Choroid plexus epithelial cell (primary cell): Measurements from ENCODE around the gene LNX1.
A peak's percentile ranks its signal among the peaks of the same experiment; 100 is the strongest.

Source experiments
- DNase-seq: peaks from one replicate; pipeline ENCODE4 v3.0.0-alpha.2; 2010; ENCODE audit warnings: low read depth
- H3K4me3 ChIP-seq: 2 replicates; pipeline ENCODE4 v1.5.1; 2011; ENCODE audit warnings: low read depth, mild to moderate bottlenecking, control low read depth, low read length, moderate library complexity
- TF ChIP-seq, protein P1 (sequence below): conservative IDR thresholded peaks from 2 replicates; pipeline ENCODE4 v1.5.1; 2011; ENCODE audit warnings: low read depth, mild to moderate bottlenecking, control low read depth, inconsistent platforms, low read length, moderate library complexity

The LNX1 gene

DNA sequence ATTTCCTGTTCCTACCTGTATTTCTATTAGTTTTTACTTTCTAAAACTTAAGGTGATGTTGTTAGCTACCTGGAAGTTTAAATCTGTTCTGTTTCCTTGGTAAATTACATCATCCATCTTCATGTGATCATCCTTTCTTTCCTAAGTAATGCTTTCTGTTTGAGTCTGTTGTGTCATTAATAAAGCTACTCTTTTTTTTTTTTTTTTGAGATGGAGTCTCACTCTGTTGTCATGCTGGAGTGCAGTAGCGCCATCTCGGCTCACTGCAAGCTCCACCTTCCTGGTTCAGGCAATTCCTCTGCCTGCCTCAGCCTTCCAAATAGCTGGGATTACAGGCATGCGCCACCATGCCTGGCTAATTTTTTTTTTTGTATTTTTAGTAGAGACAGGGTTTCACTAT is 140.5 kb downstream of the LNX1 start:
- DNase-seq: peak; percentile 52
- no peak overlapping the region for H3K4me3 ChIP-seq
- TF ChIP-seq, protein P1, sequence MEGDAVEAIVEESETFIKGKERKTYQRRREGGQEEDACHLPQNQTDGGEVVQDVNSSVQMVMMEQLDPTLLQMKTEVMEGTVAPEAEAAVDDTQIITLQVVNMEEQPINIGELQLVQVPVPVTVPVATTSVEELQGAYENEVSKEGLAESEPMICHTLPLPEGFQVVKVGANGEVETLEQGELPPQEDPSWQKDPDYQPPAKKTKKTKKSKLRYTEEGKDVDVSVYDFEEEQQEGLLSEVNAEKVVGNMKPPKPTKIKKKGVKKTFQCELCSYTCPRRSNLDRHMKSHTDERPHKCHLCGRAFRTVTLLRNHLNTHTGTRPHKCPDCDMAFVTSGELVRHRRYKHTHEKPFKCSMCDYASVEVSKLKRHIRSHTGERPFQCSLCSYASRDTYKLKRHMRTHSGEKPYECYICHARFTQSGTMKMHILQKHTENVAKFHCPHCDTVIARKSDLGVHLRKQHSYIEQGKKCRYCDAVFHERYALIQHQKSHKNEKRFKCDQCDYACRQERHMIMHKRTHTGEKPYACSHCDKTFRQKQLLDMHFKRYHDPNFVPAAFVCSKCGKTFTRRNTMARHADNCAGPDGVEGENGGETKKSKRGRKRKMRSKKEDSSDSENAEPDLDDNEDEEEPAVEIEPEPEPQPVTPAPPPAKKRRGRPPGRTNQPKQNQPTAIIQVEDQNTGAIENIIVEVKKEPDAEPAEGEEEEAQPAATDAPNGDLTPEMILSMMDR: no peak

DNA sequence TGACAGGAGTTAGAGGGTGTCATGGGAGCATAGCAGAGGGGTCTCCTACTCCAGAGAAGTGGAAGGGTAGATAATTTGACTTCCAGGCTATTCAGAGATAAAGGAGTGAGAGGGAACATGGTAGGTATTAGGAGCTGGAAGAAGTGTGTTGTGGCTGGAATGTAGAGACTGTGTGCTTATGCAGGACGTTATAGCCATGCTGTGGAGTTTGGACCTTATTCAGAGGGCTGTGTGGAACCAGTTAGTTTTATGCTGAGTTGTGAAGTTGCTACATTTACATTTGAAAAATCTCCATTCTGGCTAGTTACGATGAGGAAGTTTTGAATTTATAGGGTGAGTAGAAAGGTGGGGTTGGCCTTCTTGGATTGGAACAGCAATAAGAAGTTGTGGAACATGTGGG is 146.3 kb downstream of the LNX1 start:
- H3K4me3 ChIP-seq: no peak overlapping the region
- TF ChIP-seq, protein P1: no peak
- DNase-seq: no peak

DNA sequence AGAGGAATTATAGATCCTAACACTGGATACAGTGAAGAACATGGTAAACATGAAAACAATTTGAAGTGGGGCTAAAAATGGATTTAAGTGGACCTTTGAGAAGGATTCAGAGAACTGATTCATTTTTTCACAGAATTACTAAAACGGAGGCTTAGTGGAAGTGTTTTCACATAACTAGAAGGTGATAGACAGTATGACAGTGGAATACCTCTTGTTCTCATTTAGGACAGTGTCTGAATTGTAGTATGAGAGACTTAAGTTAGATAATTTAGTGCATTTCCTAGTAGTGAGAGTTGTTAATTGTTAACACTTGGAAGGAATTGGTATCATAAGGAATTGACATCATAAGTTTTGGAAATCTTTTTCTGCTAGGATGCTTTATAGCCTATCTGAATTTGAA is 149.7 kb downstream of the LNX1 start:
- DNase-seq: no peak
- TF ChIP-seq, protein P1: no peak
- no peak overlapping the region for H3K4me3 ChIP-seq

DNA sequence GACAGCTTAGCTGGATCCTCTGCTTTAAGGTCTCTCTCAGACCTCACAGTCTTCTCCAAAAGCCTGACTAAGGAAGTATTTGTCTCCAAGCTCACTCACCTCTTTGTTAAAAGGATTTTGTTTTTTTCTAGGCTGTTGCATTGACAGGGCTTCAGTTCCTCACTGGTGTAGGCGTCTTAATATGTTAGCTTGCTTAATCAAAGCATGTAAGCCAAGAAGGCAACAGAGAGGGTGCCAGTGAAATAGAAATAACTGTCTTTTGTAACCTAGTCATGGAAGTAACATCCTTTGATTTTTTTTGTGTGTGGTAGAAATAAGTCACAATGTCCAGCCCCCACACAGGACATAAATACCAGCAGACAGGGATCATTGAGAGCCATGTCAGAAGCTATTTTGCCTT is 155.0 kb downstream of the LNX1 start:
- DNase-seq: peak; percentile 2
- H3K4me3 ChIP-seq: no peak overlapping the region
- TF ChIP-seq, protein P1: no peak

DNA sequence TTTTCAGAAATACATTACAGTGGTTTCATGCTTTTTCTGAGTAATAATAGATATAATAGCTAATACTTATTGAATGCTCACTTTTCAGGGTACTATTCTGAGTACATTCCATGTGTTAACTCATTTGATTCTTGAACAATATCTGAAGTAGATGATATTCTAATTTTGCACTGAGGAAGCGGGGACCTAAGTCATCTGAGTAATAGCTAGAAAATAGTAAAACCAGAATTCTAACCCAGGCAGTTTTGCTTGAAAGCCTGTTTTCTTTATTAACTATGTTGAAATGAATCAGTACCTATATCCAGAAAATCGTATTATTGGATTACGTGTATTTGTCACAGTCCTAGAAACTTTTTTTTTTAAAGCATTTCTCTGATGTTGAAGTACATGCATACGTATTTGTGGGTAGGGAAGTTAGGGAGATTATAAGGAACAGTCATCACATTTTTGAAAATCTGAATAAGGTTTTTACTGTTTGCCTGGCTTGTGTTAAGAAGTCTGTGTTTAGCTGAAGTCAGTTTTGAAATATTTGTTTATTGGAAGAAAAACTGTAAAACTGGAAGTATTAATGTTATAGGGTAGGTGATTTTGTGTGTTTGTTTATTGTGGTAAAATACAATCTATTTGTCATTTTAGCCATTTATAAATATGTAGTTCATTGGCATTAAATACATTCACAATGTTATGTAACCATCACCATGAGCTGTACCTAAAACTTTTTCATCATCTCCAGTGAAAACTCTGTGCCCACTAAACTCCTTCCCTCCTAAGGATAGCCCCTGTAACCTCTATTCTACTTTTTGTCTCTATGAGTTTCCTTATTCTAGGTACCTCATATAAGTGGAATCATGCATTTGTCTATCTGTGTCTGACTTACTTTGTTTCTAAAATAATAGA is 158.5 kb downstream of the LNX1 start:
- no peak overlapping the region for H3K4me3 ChIP-seq
- TF ChIP-seq, protein P1: no peak
- no peak for DNase-seq

DNA sequence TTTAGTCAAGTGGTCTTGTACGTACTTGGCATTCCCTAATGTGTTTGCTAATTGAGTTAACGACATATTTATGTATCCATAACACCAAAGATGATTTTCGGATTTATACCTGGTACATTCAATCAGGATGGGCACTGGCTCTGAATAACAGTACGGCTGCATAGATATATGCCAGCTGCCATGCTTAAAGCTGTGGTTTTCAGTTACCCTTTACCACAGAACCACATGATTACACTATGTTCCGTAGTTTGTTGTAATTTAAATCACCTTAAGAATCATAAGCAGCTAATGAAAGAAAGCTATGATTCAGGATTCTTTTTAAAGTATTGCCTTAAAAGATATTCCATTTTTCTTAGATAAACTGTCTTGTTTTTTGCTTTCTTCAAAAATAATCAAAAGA is 160.2 kb downstream of the LNX1 start:
- DNase-seq: no peak
- H3K4me3 ChIP-seq: no peak overlapping the region
- TF ChIP-seq, protein P1: no peak

DNA sequence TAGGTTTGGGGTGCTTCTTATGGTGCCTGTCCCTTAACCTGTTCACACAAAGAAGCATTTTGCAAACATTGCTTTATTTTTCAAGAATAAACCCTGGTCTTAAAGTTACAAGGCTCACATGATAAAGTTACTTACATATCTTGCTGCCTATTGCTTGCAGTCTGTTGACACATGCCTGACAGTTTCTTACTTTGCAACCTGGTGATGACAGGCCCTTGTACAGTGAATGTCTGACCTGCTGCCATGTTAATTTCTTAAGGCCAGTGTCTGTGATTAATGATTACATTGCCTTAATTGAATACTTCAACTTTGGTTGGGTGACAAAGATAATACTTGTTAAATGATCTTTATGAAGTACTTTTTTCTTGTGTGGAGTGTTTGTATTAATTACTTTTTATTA is 163.9 kb downstream of the LNX1 start:
- H3K4me3 ChIP-seq: no peak overlapping the region
- TF ChIP-seq, protein P1: no peak
- DNase-seq: peak; percentile 5
